NCI-H2227 treated with DMSO at 0.1 percent for 48 hours (cell line): ENCODE data around the gene LHX3.

ENCODE experiments used
- DNase-seq: peaks from one replicate; lab custom pipeline; 2025; lab: John Stamatoyannopoulos, UW

The LHX3 gene

DNA sequence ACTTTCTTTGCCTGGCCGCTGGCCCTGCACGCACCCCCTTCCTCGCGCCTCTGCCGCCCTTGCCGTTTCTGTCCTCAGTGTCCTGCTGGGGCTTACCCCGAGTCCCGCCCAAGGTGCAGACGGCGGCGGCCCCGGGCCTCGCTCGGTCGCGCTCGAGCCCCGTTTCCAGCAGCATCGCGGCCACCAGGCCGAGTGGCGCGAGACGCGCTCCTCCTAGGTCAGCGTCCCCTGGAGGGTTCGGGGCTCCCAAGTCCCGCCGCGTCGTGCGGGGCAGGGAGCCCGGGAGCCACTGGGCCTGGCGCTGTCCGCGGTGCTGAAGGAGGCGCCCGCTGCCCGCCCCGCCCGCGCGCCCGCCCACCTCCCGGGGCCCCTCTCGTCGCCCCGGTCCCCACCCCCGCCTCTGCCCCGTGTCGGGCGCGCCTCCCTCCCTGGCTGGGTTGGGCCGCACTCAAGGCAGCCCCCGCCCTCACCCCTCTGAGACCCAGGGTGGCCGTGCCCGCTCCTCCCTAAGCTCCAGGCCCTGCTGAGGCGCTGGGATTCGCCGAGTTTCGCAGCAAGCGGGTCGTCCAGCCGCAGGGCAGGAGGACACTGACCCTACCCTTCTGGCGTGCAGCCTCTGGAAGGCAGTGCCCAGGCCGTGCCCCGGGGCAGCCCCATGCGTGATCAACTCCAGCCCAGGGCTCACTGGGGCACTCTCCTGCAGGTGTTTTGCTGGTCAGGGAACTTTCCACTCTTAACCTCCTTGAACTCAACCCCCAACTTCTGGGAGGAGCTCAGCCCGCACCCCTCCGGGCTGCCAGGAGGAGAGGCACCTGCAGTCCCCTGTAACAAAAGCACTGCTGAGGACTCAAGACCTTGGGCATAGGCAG, at the start of gene LHX3:
Gene LHX3, minus strand, starts transcription at position 291 of the 869 bp plus-strand sequence. Its CDS starts 116 bp downstream, at position 175.
- no peak for DNase-seq

DNA sequence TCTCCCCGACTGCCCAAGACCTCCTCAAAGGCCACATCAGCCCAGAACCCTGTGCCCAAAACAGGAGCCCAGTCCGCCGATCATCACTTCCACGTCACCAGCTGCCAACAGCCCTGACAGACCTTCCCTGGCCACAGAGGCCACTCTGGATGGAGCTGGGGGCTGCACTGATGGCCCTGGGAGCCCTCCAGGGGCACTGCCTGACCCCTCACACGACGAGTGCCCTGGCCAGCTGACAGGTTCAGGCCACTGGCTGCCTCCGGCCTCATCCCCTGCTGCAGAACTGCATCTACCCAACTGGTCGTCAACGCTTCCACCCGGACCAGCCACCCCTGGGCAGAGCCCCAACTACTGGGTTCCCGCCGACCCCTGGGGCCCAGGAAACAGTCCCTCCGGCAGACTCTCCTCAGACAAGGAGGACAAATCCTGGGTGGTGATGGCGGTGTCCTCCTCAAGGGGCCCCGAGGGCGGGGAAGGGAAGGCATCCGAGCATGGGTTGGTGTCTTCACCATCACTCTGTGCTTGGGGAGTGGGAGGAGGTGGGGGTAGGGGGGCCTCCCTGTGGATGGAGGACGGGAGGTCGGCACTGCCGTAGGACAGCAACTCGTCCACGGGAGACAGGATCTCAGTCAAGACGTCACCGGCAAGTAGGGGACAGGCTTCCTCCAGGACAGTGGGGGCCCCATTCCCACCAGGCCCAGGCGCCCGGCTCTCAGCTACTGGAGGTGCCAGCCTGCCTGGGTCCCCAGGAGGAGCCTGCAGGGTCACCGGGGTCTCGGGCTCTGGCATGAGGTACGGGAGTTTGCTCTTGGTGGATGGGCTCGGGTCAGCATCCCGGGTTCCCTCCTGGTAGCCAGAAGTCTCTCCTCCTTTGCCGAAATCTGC, 48.6 kb upstream of the LHX3 start:
- DNase-seq, result no peak

DNA sequence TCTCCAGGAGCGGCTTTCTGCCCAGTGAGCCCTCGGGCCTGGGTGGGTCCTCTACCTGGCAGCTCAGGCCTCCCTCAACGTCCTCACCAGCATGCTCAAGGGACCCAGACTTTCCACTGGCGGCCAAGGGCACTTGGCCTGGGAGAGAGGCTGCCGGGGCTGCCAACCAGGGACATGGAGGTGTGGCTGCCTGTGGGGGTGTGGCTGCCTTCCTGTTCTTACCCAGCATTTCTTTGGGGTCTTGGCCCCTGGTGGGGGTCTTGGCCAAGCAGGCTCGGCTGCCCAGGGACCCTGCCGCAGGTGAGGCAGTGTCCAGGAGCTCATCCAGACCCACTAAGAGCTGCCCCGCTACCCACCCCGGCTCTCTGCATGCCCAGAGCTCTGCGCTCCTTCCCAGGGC, 47.9 kb upstream of the LHX3 start:
- DNase-seq, result no peak

DNA sequence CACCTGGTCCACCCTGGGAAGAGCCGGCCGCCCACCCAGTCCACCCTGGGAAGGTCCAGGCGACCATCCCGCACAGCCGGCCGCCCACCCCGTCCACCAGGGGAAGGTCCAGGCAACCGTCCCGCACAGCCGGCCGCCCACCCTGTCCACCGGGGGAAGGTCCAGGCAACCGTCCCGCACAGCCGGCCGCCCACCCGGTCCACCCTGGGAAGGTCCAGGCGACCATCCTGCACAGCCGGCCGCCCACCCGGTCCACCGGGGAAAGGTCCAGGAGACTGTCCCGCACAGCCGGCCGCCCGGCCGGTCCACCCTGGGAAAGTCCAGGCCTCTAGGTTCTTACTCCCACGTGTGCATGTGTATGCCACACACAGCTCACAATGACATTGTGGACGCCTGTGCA, 47.4 kb upstream of the LHX3 start:
- no peak for DNase-seq

DNA sequence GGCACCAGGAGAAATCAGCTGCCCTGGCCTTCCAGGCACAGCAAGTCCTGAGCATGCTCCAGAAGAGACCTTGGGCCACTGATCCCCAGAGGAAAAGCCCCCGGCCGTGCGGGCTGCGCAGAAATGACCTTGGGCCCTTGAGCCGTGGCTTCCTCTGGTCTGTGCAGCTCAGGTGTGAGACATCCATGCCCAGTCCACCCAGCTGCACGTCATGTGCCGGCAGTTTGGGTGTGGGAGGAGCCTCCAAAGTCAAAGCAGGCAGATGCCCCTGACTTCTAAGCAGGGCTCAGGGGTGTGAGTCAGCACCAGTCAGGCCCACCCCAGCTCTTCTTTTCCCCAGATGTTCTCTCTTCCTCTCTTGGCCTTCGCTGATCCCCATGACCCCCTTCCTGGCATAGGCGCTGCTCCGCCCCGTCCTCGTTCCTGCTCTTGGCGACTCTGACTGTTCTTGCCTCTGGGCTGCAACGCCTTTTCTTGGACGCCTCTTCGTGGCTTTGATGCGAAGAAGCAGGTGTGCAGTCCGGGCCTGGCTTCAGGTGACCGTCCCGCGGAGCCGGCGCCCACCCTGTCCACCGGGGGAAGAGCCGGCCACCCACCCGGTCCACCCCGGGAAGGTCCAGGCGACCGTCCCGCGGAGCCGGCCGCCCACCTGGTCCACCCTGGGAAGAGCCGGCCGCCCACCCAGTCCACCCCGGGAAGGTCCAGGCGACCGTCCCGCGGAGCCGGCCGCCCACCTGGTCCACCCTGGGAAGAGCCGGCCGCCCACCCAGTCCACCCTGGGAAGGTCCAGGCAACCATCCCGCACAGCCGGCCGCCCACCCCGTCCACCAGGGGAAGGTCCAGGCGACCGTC, 46.6 kb upstream of the LHX3 start:
- no peak for DNase-seq

DNA sequence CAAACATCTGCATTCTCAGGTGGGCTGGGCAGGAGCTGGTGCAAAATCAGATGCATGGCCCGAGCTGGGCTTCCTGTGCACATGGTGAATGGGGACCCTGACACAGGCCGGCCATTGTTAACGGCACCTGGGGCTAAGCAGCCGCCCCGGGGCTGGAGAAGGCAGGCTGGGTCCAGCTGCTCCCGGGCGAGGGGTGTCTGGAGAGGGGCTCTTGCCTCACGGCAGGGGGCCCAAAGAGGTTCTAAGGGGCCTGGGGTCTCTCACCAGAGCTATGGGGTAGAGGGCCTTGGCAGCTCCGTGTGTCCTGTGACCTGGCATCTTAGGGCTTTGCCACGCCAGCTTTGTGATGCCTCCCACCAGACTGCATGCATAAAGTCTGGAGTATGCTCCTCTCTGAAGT, 45.7 kb upstream of the LHX3 start:
- DNase-seq, result no peak

DNA sequence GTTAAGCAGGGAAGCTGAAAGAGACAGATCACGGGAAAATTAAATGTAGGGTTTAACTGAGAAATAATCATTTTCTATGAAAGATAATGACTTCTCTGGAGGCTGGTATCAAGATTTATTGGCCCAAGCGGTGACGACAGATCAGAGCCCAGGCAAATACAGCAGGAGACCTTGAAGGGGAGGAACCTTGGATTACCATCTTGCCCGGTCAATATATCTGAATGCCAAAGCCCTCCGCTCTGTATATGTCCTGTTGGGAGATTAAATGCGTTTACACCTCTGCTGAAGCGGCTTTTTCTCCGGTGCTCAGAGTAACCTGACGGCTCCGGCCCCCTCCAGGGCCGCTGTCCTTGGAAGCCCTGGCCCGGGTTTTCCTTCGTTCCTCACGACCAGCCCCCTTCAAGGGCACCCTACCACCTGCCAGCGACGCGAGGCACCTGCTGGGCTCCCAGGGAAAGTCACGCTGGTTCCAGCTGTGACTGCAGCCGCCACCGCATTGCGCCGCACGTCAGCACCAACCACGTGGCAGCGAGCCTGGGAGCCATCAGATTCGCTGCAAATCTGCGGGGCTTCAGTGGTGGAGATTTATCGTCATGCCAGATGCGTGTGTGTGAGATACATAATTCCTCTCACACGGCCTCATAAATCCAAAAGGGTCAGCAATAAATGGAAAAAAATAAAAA, 45.1 kb upstream of the LHX3 start:
- DNase-seq, result no peak

DNA sequence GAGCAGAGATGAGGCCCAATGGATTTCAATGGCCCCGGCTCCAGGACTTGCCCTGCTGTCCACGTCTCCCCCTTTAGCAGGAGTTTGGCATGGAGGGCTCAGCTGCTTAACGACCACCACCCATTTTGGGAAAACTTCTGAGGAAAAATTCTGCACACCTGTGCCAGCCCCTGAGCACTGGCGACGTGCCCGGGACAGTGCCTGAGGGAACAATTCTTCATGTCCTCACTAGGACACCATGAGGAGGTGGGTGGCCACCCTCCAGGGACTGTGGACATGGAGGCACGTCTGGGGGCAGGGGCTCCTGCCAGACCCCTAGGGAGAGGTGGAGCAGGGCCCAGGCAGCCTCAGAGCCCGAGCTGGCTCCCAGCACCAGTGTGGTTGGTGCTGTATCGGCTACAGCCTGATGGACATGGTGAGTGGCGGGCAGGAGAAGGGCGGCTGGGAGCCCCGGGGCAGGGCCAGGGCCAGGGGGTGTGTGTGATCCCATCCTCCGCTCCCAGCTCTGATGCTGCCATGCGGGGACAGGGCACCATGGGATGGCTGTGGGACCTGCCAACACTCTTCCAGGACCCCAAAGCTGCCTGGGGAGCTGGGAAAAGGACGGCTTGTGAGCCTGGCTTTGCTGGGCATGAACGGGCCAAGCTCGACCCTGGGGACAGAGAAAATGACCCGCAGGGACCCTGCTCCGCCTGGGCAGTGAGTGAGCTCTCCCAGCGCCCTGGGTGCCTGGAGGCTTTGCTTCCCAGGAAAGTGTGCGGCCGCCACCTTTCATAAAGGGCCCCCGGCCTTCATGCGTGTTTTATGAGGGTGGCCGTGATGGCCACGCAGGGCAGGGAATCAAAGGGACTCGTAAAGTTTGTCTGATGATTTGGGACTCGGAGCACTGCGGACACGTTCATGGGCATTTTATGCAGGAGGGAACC, 44.3 kb upstream of the LHX3 start:
- DNase-seq, result no peak

DNA sequence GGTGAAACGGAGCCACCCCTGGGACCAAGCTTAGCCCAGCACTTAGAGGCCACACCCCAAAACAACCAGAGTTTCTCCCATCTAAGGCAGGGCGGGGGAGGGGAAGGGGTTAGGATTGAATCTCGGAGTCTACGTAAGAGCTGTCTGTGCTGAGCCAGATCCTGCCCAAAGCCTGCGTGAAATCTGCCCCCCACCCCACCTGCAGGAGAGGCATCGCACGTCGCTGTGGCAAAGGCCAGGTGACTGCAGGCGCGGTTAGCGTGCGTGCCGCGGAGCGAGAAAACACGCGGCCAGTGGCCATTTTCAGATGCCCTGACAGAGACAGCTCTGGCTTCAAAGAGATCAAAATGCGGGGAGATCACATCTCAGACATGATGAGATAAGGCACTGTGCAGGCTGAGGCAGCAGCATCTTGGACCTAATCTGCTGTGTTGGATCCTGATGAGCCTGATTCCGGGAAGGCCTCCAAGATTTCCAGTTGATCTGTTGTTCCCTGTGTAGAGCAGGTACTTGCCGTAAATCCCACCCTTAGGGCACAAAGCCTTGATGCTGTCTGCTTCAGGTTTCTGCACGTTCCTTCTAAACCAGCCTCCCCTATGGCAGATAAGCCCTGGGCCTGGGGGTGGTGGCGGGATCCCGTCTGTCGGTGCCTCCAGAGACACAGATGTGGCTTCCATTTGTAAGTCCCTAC, 43.2 kb upstream of the LHX3 start:
- DNase-seq, result no peak

DNA sequence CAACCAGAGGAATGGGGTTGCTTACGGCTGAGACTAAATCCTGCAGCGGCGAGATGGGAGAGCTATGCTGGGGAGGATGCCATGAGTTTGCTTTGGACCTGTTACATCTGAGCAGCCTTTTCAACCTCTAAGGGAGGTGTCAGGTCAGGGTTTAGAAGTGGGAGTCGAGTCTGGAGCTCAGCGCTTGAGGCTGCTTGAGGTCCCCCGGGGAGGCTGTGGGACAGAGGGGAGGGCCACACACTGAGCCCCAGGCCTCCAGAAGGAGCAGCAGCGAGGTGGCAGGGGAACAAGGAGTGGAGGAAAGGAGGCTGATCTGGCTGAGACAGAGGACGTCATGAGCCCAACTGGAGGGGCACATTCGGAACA, 42.6 kb upstream of the LHX3 start:
- no peak for DNase-seq

DNA sequence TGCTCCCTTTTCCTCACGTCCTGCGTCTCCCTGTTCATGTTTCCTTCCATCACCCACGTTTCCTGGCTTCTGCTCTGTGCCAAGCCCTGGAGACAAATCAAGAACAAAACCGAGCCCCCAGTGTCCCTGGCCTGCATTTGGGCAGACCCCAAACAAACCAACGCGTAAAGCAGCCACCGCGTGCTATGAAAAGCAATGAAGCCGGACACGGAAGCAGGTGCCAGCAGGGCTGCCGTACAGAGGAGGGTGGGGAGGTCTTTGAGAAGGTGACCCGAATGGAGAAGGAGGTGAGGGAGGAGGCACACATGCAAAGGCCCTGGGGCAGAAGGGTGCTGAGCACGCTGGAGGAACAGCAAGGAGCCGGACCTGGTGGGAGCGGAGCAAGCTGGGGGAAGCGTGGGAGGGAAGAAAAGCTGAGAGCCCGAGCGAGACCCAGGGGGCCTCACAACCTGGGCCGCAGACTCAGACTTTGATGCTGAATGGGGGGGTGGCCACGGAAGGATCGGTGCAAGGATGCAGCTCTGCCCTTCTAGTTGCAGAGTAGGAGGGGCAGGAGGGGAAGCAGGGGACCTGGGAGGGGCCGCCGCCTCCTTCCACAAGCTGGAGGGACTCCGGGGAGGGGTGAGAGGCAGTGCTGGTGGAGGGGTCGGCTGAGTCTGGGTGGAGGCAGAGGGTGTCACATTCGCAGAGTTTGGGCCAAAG, 42.1 kb upstream of the LHX3 start:
- DNase-seq, result no peak

DNA sequence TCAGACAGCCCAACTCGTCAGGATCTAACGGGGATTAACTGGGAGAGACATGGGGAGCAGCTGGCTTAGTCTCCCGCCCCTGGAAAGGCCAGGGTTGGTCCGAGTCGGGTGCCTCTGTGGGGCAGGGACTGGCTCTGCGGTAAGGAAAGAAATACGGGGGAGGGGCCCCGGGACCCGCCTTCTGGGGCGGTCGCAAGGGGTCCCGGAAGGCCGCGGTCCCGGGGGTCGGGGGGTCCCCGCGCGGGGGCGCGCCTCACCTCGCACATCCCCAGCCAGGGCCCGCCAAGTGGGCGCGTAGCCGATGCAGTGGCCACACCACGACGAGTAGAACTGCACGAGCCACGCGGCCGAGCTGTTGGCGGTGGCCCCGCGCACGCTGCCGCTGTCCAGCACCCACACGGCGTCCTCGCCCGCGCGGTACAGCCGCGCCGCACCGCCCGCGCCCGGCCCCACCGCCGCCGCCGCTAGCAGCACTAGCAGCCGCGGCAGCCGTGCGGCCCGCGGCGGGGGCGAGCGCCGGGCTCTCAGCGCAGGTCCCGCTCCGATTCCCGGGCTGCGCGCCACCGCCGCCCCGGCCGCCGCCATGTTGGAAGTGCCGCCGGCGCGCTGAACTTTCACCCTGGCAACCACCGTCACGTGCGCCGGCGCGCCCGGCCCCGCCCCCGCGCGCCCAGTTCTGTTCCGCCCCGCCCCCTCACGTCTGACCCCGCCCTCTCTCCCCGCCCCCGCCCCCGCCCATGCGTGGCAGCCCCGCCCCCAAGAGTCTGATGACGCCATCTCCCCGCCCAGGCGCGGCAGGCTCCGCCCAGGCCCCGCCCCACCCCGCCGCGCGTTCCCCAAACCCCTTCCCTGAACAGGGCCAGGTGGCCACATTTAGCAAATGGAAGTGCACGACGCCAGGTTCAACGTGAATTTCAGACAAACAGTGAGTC, 40.6 kb upstream of the LHX3 start, which contains the start of gene QSOX2:
Gene QSOX2, minus strand, starts transcription at position 594 of the 932 bp plus-strand sequence. Its CDS starts 9 bp downstream, at position 585.
- peak; percentile 65 for DNase-seq

DNA sequence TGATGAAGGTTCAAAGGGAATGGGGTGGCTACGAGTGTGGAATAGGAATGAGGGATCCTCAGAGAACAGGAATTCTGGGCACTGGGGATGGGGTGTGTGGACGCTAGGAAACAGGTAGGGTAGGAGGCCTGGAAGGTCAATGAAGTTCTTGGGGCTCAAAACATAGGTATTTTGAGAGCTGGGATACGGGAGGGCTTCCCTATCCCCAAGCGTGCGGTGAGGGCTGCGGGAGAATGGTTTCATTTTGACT, 40.0 kb upstream of the LHX3 start:
- DNase-seq, result no peak

DNA sequence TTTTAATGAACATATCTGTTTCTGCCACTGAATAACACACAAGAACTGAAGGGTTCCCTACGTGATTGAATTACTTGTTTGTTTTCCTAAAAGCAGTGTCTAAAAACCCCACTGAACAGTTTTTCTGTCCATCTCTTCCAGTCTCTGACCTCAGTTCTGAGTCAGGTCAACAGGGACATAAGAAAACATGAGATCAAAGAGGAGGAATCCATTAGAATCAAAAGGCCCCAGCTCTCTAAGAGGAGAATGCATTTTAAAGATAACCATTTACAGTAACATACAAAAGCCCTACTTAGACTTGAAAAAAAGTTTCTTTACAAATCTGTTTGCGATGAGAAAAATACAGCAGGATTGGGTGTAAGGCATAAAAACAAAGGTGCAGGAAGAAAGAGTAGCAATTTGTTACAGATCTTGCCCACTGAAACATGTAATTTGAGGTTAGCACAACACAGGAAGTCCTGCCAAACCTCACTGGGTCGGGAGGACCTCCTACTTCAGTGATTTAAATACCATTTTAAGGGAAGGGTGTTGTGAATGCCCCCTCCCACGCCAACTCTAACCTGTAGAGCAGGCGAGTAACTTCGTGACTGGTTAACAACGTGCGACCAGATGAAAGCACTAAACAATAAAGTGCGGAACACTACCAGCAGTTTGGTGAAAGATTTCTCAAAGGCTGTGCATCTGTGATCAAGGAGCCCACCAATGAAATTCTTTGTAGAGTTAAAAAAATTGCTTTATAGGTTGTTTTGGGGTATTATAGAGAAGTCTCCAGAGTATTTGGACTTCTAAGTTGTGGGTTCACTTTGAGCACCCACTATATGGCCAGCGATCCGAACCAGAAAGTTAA, 39.4 kb upstream of the LHX3 start:
- DNase-seq, result peak; percentile 17

DNA sequence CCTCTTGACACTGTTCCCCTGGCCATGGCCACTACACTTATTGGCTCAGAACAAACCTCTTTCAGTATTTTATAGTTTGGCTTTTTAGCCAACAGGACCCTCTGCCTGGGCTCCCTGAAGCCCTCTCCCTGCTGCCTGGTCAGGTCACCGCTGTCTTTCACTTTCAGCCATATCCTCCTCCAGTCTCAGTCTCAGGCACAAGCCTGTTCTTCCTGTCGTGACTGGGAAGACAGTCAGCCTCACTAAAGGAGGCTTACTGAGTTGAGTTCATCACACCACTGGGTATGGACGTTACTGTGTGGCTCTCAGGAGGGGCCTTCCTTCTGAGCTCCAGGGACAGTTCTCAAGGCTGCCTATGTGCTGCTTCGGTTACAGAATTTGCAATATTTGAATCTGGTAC, 38.7 kb upstream of the LHX3 start:
- DNase-seq, result no peak

DNA sequence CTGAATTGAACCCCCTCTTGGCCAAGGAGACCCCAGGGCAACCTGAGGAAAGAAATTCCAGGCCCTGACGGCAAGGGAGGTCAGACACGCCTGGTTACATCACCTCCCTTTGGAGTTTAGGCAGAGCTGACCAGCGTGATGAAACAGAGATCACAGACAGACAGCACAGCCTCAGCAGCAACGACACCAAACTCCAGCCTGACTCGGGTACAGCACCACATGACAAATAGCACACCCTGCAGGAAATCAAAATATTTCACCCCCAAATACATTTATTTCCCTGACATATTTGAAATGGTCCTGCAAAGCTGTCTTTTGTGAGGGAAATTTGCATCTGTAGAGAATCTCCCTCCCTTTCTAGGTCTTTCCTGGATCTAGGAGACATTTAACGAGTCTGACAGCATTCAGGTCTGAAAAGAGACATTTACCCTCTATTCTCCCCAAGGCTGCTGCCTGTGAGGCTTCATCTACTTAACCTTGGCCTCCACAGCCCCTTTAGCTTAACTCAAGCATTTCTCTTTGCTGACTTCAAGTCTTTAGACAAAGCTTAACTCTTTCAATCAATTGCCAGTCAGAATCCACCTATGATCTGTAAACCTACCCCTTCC, 38.1 kb upstream of the LHX3 start:
- DNase-seq, result no peak

DNA sequence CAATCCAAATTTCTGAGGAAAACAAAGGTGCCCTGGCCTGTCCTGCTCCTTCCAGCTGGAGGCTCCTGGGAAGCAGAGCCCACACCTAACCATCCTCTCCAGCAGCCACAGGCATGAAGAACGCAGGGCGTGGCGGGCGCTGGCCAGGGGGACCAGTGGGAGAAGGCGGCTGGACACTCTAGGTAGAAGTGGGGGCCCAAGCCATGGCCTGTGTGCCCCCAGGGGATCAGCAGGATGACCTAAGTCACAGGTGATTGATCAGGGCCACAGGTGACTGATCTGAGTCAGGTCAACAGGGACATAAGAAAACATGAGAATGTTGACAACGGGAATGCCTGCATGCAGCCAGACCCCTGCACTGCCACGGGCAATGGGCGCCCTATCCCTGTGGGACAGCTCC, 37.3 kb upstream of the LHX3 start:
- no peak for DNase-seq
